ENCODE results near the gene DEAF1. TPM values are rescaled to one million over a fixed set of nuclear protein-coding genes. Genes with fewer than 3 reads are reported as not detected.

The DEAF1 gene
- total RNA-seq, 6 donors from 2014 or later = 23.9 to 87.3 (median 35.6) TPM

DNA sequence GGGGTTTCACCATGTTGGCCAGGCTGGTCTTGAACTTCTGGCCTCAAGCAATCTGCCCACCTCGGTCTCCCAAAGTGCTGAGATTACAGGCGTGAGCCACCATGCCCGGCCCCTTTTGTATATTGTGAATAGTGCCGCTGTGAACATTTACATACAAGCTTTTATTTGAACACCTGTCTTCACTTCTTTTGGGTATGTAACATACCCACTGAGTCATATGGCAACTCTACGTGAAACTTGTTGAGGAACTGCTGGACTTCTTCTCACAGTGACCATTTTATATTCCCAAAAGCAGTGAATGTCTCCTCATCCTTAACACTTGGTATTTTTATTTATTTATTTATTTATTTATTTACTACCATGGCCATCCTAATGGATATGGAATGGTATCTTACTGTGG, 64.2 kb downstream of the DEAF1 start:
- 92 to 96% methylated on average over 5 of the region's 5 CpGs for WGBS, 2 donors

DNA sequence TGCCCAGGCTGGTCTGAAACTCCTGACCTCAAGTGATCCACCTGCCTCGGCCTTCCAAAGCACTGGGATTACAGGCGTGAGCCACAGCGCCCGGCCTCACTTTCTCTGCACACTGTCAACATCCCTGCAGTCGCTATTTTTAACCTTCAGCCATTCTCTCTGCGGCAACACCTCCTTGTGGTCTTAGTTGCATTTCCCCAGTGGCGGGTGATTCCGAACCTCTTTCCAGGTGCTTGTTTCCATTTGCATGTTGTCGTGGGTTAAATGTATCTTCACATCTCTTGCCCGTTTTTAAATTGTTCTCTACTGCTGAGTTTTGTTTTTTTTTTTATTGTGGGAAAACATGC, 65.8 kb downstream of the DEAF1 start:
- TF ChIP-seq EP300 (IDR thresholded peaks at IDR 0.05) (no peak), POLR2AphosphoS5 (IDR thresholded peaks at IDR 0.05) (no peak), POLR2A (IDR thresholded peaks at IDR 0.05) (no peak), CTCF (IDR thresholded peaks at IDR 0.05) (no peak)
- Histone ChIP-seq H3K9me3 (no peaks in the 10 kb centered on the region), H3K4me3 (no peak overlapping the region), H3K27ac (no peak overlapping the region), H3K4me1 (peaks cover 0 to 12% (median 1%) of the 10 kb centered on the region in 4 donors), H3K27me3 (peaks cover 0 to 15% (median 11%) of the 10 kb centered on the region in 4 donors), H3K36me3 (no peaks in the 10 kb centered on the region)
- WGBS, 2 donors = 53 to 57% methylated on average over 10 of the region's 10 CpGs
- ATAC-seq (ENCODE audit: low FRiP score in 2 of 2) (no peak), DNase-seq (no peak)

More for the DNA sequence above, 64.2 kb downstream of the DEAF1 start:
- H3K9me3 ChIP-seq = no peaks in the 10 kb centered on the region
- DNase-seq (no peak), ATAC-seq (ENCODE audit: low FRiP score in 2 of 2) (no peak)
- peaks cover 0 to 12% (median 1%) of the 10 kb centered on the region in 4 donors for H3K4me1 ChIP-seq
- H3K36me3 ChIP-seq = no peaks in the 10 kb centered on the region
- no peak overlapping the region for H3K27ac ChIP-seq
- TF ChIP-seq POLR2A (IDR thresholded peaks at IDR 0.05) = no peak
- TF ChIP-seq CTCF (IDR thresholded peaks at IDR 0.05) = no peak
- no peak overlapping the region for H3K4me3 ChIP-seq
- H3K27me3 ChIP-seq = peaks cover 0 to 14% (median 9%) of the 10 kb centered on the region in 4 donors

- Histone ChIP-seq H3K4me1 (peaks cover 0 to 12% (median 1%) of the 10 kb centered on the region in 4 donors), H3K4me3 (no peak overlapping the region), H3K36me3 (no peaks in the 10 kb centered on the region), H3K27ac (no peak overlapping the region), H3K9me3 (no peaks in the 10 kb centered on the region), H3K27me3 (peaks cover 0 to 15% (median 11%) of the 10 kb centered on the region in 4 donors)
- WGBS, 2 donors = 95% methylated on average over 31 of the region's 31 CpGs
- TF ChIP-seq EP300 (IDR thresholded peaks at IDR 0.05) (no peak), POLR2A (IDR thresholded peaks at IDR 0.05) (no peak), CTCF (IDR thresholded peaks at IDR 0.05) (no peak), POLR2AphosphoS5 (IDR thresholded peaks at IDR 0.05) (no peak)
- ATAC-seq (ENCODE audit: low FRiP score in 2 of 2) = no peak
- peak in 1 of 2 donors; percentile 85 for DNase-seq
These were observed 67.0 kb downstream of the DEAF1 start for GRCh38 chr11:628056-628455.

DNA sequence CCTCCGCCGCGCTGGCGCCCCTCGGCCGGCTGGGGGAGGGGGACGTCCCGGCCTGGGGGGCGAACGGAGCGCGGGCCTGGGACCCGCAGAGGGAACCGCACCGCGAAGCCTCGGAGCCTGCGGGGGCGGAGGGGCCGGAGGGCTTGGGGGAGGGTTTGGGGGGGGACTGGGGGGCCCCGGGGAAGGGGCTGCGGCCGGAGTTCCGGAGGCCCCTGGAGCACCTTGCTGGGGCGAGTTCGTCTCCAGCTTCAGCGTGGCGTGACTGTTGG, 67.8 kb downstream of the DEAF1 start:
- ATAC-seq (ENCODE audit: low FRiP score in 2 of 2) = no peak

More for the DNA sequence above, 67.8 kb downstream of the DEAF1 start:
- H3K36me3 ChIP-seq = peaks cover 0 to 4% (median 0%) of the 10 kb centered on the region in 4 donors
- TF ChIP-seq POLR2AphosphoS5 (IDR thresholded peaks at IDR 0.05) = no peak
- no peak for TF ChIP-seq POLR2A (IDR thresholded peaks at IDR 0.05)
- no peak for TF ChIP-seq EP300 (IDR thresholded peaks at IDR 0.05)
- TF ChIP-seq CTCF (IDR thresholded peaks at IDR 0.05) = no peak
- WGBS, 2 donors = 63% methylated on average over 15 of the region's 28 CpGs; no CpG with 5 or more reads in 1 of the 2 donors
- H3K9me3 ChIP-seq = no peaks in the 10 kb centered on the region
- no peak overlapping the region for H3K27ac ChIP-seq
- peak overlapping the region in 1 of 4 donors; percentile 17 for H3K4me3 ChIP-seq
- peaks cover 0 to 15% (median 11%) of the 10 kb centered on the region in 4 donors for H3K27me3 ChIP-seq
- peak in 1 of 2 donors; percentile 56 for DNase-seq
- peaks cover 0 to 12% (median 1%) of the 10 kb centered on the region in 4 donors for H3K4me1 ChIP-seq
